GM12874 (cell line): ENCODE data around the gene EP400.
A peak's percentile ranks its signal among the peaks of the same experiment; 100 is the strongest.

ENCODE experiments used
- TF ChIP-seq, protein P1 (sequence below): IDR thresholded peaks from 2 replicates; pipeline ENCODE4 v1.5.1; 2011; ENCODE audit warnings: low read depth, mild to moderate bottlenecking, control low read depth, low read length, moderate library complexity; ENCODE audit not compliant: insufficient read depth

EP400 gene

DNA sequence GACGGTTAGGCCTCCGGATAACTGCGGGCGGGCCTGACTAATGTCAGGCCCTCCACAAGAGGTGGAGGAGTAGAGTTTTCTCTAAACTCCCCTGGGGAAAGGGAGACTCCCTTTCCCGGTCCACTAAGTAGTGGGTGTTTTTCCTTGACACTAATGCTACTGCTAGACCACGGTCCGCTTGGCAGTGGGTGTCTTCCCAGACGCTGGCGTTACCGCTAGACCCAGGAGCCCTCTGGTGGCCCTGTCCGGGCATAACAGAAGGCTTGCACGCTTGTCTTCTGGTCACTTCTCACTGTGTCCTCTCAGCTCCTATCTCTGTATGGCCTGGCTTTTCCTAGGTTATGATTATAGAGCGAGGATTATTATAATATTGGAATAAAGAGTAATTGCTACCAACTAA is 102.0 kb downstream of the EP400 start:
- TF ChIP-seq, protein P1, sequence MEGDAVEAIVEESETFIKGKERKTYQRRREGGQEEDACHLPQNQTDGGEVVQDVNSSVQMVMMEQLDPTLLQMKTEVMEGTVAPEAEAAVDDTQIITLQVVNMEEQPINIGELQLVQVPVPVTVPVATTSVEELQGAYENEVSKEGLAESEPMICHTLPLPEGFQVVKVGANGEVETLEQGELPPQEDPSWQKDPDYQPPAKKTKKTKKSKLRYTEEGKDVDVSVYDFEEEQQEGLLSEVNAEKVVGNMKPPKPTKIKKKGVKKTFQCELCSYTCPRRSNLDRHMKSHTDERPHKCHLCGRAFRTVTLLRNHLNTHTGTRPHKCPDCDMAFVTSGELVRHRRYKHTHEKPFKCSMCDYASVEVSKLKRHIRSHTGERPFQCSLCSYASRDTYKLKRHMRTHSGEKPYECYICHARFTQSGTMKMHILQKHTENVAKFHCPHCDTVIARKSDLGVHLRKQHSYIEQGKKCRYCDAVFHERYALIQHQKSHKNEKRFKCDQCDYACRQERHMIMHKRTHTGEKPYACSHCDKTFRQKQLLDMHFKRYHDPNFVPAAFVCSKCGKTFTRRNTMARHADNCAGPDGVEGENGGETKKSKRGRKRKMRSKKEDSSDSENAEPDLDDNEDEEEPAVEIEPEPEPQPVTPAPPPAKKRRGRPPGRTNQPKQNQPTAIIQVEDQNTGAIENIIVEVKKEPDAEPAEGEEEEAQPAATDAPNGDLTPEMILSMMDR, result peak; percentile 30; the same call in 1 of the 2 replicates

DNA sequence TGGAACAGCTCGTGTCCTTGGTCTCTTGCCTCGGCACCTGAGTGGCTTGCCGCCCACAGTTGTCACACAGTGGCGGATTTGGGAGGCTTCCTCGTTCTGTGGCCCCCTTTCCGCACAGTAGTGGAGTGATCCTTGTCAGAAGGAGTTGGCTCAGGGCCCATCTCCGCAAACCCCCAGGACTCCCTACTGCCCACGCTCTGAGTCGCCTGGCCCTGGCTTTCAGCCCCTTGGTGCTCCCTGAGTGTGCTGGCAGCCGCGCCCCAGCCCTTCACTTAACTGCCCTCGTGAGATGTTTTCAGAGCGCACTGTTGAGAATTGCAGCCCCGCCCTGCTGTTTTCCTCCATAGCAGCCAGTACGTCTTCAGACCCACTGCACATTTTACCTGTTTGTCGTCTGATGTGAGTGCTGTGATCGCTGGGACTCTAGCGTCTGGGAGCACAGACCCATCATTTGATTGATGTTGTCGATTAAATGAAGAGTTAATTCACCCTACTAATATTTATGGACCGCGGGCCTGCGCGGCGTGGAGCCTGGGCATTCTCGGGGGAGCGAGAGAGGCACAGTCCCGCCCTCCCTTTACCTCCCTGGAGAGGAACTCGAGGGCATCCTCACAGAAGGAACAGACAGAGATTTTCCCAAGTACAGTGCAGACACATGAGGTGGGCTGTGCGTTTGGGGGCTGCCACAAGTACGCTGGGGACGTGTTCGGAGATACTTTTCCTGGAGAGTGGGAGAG is 102.6 kb downstream of the EP400 start:
- TF ChIP-seq, protein P1, result no peak

DNA sequence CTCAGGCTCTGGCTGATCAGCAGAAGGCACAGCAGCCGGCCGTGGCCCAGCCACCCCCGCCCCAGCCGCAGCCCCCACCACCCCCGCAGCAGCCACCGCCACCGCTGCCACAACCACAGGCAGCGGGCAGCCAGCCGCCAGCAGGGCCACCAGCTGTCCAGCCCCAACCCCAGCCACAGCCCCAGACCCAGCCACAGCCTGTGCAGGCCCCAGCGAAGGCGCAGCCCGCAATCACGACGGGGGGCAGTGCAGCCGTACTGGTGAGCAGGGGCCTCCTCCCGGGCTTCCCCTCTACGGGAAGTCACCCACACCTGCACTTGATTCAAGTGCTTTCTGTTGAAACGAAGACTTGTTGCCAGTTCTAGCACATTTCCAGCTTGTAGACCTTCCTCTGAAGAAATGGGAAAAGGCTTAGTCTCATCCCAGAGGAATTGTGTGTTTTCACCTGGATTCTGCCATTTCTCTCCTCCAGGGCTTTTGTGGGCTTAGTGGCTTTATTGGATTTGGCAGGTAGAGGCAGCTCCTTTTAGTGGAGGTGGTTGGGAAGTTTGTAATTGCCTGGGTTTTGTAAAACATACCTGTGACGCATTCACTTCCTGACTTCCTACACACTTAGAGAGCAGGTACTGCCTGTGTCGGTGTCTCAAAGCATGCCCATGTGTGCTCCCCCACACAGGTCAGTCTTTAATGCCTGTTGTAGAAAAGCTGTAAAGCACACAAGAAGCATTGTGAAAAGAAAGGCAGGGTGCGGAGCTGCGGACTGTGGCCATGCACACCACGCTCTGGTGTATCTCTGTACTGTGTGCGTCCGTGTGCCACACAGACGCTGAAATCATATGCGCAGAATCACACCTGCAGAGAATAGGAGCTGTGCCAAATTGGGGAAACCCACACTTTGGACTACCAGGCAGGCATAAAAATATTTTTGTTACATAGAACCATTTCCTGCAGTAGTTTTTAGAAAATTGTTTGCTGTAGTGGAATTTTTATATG is 103.9 kb downstream of the EP400 start:
- TF ChIP-seq, protein P1, result no peak

DNA sequence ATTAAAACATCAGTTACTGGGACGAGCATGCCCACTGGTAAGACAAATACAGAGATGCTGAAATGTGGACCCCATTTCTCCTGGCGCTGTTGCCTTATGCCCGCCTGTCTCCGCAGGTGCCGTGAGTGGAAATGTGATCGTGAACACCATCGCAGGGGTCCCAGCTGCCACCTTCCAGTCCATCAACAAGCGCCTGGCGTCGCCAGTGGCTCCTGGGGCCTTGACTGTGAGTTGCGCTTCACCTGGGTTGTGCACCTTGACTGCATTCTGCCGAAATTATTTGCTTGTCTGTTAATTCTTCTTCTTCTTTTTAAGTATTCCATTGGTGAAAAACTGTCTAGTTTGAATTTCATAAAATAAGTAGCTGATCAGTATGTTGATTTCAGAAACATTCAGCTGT is 105.2 kb downstream of the EP400 start:
- TF ChIP-seq, protein P1, result no peak

DNA sequence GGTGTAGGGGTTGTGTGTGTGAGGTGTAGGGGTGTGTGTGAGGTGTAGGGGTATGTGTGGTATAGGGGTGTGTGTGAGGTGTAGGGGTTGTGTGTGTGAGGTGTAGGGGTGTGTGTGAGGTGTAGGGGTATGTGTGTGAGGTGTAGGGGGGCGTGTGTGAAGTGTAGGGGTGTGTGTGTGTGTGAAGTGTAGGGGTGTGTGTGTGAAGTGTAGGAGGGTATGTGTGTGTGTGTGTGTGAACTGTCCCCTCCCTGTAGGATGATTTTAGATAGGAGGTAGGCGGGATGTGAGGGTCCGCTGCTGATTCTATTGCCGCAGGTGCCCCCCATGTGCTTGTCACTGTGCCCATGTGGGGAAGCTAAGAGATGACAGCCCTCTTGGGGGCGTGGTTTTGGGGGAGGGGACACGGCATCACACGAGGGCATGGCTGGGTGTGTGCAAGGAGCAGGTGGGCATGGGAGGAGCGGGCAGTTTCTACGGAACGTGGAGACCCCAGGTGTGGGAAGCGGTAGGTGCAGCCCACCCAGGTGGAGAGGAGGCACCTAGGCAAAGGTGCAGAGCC is 105.9 kb downstream of the EP400 start:
- TF ChIP-seq, protein P1, result no peak

DNA sequence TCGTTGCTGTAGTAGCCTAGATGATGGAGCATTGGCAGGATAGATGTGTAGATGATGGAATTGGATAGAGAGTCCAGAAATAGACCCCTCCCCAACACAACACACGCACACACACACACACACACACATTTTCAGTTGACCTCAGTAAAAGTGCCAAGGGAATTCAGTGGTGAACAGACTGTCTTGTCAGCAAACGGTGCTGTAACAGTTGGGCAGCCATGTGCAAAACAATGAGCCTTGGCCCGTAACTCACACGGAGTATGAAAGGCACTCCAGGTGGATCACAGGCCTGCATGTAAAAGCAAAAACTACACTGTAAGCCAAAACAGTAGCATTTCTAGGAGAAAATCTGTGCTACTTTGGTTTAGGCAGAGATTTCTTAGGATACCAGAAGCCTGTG is 106.6 kb downstream of the EP400 start:
- TF ChIP-seq, protein P1, result no peak

DNA sequence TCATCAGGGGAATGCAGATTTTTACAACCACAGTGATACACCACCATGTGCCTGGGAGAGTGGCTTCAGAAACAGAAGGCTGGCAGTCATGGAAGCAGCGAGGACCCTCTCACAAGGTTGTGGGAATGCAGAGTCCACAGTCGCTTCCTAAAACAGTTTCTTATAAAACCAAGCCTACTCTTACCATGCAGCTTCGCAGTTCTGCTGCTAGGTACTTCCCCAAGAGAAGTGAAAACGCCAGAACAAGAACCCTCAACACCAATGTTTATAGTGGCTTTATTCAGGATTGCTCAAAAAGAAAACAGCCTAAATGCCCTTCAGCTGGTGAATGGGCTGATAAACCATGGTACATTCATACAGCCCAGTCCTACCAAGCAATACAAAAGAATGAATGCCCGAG is 107.2 kb downstream of the EP400 start:
- TF ChIP-seq, protein P1, result no peak
